GM19328 (cell line): ENCODE measurements around the gene CFAP57.

Experiments used
- ATAC-seq: cut with Tn5 transposase; IDR thresholded peaks from one replicate; pipeline ENCODE4 v1.9.1; 2021; ENCODE audit warnings: mild to moderate bottlenecking, moderate library complexity; ENCODE audit not compliant: unreplicated experiment

The CFAP57 gene

DNA sequence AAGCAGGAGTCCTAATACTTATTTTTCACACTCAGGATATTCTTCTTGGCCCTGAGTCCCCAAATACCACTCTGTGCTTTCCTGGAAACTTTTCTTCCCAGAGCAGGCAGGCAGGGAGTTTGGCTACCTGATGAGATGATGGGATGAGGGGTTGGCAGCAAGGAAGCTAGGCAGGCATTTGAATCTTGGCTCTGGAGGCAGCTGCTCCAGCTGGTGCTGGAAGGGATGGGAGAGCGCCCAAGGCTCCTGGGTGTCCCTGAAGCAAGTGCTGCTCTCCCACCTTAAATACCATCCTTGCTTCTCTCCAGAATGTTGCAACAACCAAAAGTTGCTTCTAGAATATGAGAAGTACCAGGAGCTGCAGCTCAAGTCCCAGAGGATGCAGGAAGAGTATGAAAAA, 49.7 kb downstream of the CFAP57 start:
- no peak for ATAC-seq

GRCh38 chr1:43222879-43223278, 50.7 kb downstream of the CFAP57 start:
- ATAC-seq: no peak

GRCh38 chr1:43225168-43225567, 53.0 kb downstream of the CFAP57 start:
- ATAC-seq: no peak

DNA sequence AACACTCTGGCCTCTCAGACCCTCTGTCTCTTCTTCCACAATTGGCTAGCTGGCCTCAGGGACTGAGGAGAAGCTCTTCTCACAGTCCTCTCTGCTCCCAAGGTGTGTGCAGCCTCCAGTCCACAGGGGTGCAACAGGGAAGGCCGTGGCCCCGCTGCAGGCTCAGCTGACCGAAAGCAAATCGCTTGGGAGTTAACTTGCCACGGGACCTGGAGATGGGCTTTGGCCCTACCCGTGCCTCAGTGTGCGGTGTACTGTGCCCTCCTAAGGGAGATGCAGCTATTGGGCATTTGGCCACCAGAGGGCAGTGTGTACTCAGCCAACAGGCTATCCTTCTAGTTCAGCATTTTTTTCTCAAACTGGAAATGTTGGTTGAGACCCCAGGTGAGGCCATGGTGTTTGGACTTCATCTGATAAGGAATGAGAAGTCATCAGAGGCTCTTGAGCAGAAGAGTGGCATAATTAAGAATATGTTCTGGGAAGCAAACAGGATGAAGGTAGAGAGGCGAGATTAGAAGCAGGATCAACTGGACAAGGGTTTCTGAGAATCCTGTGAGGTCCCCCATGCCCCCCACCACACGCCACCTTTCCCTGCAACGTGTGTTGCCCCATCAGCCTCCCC, 55.1 kb downstream of the CFAP57 start:
- ATAC-seq: no peak

DNA sequence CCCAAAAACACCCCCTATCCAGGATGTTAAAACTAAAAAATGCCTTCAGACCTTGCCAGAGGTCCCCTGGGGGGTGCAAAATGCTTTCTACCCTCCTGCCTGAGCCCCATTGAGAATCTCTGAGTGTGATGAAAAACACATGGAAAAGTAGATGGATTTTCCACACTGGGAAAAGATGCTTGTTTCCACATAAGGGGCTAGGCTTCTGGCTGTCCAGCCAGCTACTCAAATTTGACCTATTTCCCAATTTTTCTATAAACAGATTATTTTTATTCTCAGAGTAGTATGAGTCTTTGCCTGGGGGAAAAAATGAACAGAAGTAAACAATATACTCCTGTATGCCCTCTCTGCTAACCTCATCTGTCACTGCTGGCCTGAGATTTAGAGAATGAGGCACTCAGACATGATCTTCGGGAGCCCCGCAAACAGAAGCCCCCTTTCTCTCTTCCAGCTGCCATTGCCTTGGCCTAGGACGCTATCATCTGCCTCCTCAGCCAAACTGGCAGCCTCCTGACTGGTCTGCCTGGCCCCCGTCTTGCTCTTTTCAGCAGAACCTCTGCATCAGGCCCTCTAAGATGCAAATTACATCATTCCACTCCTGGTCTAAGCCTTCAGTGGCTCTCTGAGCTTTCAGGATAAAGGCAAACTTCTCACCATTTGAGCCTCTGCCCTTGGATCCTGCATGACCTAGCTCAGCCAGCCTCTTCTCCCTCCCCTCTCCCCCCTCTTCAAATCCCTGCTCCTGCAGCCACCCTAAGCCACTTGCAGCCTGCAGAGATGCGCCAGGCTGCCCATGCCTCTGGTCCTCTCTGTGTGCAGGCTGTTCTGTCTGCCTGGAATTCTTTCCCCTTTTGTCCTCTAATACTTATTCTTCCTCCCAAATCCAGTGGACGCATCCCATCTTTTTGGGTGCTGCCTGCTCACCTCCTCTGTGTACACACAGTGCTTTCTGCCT, 58.0 kb downstream of the CFAP57 start:
- ATAC-seq: no peak

DNA sequence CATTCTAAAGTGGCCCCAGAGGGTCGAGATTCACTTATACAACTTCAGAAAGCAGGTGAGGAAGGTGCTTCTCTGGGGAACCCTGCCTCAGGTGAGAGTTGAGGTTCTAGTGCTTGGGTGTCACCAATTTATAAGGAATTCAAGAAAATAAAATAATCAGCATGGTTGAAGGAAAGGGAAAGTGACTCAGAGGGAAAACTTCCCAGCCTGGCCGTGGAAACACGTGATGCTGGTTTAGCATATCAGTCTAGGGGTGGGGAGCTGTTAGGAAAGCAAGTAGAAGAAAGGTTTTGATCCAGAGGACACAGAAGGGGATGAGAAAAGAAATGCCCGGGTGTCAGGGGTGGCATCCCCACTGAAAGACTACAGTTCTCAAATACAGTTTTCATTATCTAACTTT, 59.9 kb downstream of the CFAP57 start:
- no peak for ATAC-seq

GRCh38 chr1:43232482-43232881, 60.4 kb downstream of the CFAP57 start:
- no peak for ATAC-seq

DNA sequence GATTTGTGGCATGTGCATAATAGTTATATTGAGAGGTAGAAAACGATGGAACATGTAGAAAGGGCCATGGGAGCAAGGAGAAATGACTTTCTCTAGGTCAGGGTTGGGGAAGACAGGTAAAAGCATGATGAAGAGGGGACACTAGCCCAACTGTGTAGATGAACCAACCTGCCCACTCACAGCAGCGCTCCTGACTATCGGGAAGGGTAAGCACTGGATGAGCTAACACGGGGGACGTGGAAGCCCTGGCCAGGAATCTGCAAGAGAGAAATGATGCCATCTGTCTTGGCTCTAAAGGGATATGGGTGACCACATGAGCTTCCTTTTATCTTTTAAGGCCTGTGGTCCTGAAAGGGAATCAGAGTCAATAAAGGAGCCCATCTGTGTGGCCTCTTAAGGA, 61.5 kb downstream of the CFAP57 start:
- ATAC-seq: no peak

DNA sequence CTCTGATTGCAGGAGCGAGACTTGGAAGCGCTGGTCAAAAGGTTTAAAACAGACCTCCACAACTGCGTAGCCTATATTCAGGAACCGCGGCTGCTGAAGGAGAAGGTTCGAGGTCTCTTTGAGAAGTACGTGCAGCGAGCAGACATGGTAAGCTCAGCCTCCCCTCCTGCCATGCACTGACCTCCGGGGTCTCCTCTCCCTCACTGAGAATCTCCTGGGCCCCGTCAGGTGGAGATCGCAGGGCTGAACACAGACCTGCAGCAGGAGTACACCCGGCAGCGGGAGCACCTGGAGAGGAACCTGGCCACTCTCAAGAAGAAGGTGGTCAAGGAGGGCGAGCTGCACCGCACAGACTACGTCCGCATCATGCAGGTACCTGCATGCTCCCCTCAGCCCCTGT, 62.1 kb downstream of the CFAP57 start:
- ATAC-seq: no peak

- no peak for ATAC-seq
Observed at GRCh38 chr1:43235040-43235439, 62.9 kb downstream of the CFAP57 start.

DNA sequence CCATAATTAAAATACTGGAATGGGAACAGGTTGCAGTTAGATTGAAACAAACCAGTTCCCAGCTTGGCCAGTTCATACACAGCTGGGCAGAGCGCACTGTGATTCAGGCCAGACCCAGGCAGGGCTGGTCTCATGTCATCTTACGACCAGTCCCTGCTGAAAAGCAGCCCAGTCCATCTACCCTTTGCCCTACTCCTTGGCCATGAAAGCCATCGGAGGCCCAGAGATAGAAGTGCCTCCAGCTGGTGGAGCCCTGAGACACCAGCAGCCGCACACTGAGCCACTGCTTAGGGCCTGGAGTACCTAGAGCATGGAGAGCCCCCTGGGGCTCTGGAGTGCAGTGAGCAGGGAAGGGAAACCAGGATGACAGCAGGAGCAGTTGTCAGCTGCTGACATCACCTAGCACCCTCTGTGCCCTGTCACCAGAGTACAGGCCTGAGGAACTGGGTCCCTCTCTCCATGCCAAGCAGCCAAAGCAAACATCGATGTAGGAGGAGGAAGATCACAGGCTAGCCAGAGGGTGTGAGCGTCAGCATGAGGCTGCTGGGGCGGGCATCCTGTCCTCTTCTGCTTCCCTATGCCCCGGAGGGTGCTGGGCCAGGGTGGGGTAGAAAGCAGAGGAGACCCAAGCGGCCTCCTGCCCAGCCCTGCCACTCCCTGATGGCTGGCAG, 63.5 kb downstream of the CFAP57 start:
- no peak for ATAC-seq

DNA sequence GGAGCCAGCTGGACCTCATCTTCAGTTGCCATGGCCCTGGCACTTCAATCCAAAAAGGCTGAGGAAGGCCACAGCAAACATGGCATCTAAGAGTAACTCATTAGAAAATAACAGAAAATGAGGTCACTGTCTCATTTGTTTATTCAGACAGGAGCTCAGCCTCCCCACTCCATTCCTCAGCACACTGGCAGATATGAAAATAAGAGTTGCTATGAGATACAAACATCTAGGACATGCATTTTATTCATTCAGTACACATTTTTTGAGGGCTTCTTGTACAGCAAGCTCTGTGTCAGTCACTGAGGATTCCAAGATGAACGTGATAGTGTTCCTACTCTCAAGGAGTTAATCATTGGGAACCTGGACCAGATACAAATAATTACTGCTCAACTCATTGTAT, 65.0 kb downstream of the CFAP57 start:
- ATAC-seq: no peak

- no peak for ATAC-seq
Observed at GRCh38 chr1:43238085-43238484, 66.0 kb downstream of the CFAP57 start.

GRCh38 chr1:43238991-43239469, 66.9 kb downstream of the CFAP57 start:
- no peak for ATAC-seq

DNA sequence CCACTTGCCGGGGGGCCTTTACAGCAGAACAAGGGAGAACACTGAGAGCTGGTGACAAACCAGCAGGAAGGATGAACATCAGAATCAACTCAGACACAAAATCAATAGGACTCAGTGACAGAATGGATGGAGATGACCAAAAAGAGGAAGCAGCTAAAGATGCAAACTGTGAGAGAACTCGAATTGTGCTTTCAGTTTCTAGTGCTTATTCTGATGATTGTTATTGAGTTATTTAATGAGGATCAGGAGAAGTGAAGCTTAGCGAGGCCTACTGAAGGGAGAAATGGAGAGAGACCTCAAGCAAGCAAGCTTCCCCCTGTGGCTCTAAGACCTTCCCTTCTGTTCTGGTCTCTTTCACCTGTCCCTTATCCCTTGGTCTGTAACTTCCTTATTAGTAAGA, 67.4 kb downstream of the CFAP57 start:
- no peak for ATAC-seq

DNA sequence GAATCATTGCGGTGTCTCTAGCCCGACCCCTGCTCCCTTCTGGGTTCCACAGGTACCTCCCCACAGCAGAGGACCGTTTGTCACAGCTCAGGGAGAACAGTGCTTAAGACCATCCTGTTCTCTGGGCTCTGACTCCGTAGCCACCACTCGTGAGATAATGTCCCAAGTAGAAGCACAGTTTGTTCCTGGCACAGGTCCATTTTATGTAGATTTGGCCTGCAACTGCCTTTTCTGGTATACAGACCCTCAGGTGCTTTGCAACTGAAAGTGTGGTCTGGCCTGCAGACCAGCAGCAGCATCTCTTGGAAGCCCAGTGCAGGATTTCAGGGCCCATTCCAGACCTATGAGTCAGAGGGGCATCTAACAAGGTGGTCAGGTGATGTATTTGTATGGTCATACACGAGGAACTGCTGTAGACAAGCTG, 69.3 kb downstream of the CFAP57 start:
- ATAC-seq: no peak

- ATAC-seq: no peak
Observed at GRCh38 chr1:43243299-43243698, 71.2 kb downstream of the CFAP57 start.

DNA sequence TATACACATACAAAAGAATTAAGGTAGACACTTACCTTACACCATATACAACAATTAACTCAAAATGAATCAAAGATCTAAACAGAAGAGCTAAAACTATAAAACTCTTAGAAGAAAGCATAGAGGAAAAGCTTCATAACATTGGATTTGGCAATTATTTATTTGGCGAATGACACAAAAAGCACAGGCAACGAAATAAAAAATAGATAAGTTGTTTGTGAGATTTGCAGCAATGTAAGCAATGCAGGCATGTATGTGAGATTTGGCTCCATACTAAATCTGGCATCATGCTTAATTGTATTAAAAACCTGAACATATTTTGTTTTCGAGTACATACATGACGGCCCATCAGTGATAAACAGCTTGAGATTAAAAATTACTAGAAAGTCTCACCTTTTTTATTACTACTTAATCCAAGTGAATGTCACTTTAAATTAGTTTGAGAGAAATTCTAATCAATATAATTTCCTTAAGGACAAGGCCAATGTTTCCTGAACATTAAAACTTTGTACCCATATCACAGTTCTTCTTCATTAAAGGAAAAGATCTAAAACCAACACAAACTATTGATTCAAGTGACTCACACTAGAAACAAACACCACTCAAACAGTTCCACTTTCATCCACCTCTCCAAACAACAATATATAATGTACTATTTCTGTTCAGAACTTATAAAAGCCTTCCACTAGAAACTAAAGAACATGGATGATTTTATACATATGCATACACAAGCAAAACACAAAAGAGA, 74.5 kb downstream of the CFAP57 start:
- ATAC-seq: no peak

GRCh38 chr1:43247256-43247921, 75.3 kb downstream of the CFAP57 start:
- ATAC-seq: no peak

GRCh38 chr1:43250351-43250761, 78.2 kb downstream of the CFAP57 start:
- ATAC-seq: no peak
